ENCODE measurements around the gene ANO3.

The ANO3 gene

DNA sequence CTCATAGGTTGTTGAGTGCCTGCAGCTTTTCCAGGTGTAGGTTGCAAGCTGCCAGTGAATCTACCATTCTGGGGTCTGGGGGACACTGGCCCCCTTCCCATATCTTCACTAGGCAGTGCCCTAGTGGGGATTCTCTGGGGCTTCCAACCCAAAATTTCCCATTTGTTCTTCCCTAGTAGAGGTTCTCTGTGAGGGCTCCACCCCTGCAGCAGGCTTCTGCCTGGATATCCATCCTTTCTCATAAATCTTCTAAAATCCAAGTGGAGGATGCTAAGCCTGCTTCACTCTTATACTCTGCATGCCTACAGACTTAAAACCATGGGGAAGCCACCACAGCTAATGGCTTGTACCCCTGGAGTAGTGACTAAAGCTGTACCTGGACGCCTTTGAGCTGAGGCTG, 33.4 kb downstream of the ANO3 start:
- DNase-seq = no peak

- DNase-seq = no peak
Measured at GRCh38 chr11:26377619-26378018, 45.7 kb downstream of the ANO3 start.

DNA sequence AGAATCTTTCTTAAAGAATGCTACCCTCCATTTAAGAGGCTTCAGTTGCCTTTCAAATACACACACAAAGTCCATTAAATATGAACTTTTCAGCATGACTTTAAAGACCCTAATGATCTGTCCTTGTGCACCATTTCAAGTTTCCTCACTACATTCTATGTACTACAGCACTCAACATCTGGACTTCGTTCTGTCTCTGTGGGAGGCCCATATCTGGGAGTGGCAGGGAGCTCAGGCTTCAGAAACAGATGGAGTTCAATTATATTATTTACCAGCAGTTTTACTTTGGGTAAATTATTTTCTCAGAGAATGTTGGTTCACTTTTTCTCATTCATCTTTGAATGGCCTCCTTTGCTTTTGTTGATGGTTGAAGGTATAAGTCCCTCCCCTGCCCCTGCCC, 67.4 kb downstream of the ANO3 start:
- DNase-seq = no peak

DNA sequence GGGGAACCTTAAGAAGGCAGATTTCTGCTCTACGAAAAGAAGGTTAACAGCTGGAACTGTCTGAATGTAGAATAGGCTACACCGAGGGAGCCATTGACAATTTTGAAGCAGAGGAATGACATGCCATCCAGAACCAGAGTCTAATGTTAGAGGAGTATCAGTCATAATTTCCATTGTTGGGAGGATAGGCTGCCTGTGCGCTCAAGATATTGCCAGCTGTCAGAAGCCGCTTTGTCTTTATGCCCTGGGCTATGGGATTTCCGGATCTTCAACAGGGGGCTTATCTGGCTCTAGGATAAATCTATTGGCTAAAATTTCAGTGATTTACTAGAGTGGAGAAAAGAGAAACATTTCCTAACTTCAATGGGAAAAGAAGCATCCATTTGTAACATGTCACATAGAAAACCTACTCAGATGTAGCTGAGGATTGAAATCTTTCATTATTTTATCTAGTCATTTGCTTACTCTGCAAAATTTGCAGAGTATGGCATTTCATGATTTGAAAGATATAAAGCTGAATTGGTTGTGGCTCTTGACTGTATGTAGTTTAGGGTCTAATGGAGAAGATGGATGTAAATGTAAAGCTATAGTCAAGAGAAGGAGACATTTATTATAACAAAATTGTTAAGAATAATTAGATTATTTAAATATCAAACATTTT, 78.9 kb downstream of the ANO3 start:
- no peak for DNase-seq

- no peak for DNase-seq
Measured at GRCh38 chr11:26412955-26413354, 81.0 kb downstream of the ANO3 start.

DNA sequence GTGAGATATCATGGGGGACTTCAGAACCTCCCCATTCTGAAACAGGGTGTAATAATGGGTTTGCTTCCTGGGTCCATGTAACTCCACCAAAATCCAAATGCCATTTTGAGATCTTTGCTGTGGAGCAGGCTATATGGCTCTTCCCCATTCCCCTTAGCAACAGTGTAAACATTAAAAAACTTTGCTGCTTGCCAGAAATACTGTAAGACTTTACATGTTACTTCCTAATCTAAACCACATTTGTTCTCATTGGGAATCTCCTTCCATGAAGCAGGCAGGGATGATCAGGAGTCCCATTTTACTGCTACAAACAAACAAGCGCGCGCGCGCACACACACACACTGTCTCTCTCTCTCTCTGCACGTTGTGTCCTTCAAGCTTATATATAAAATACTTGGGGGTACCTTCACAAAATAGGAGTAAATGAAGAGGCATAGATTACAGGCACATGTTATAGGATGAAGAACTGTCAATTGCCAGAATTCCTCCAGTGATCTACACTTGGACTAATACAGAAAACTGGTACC, 86.5 kb downstream of the ANO3 start:
- no peak for DNase-seq

DNA sequence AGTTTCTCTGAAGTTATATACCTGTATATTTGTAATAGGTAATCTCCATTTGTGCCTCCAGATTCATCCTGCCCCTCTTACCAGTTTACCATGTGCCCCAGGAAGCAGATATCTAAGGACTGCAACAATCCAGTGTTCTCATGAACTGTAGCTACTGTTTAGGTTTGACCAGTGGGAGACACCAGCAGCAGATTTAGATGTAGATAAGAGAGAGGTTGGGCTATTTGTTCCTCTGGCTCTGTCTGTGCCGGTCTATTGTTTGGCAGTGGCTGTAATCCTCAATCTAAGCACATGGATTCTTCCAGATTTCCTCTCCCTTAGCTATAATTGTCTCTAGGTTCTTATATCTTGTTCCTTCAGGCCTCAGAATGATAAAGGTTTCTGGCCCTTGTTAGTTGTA, 88.4 kb downstream of the ANO3 start:
- no peak for DNase-seq

GRCh38 chr11:26424255-26424654, 92.3 kb downstream of the ANO3 start:
- DNase-seq = no peak

DNA sequence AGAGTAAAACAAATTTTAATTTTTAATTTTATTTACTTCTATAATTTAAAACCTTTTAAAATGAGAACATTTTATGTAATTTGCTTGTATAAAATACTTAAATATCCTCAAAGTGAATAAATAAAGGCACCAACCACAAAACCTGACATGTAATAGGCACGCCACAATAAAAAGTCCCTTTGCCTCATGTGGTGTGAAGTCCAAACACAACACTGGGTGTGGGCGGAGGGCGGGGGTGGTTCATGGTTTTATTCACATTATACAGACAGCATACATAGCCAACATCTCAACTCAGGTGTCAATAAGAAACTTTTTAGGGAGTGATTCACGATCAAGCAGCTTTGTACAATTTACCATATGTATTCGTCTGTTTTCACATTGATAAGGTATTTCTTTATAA, 107.9 kb downstream of the ANO3 start:
- DNase-seq = no peak

- no peak for DNase-seq
Measured at GRCh38 chr11:26442131-26442530, 110.2 kb downstream of the ANO3 start.

GRCh38 chr11:26443617-26444016, 111.7 kb downstream of the ANO3 start:
- DNase-seq = no peak

- no peak for DNase-seq
Measured at GRCh38 chr11:26457636-26458035, 125.7 kb downstream of the ANO3 start.

GRCh38 chr11:26465274-26465673, 133.3 kb downstream of the ANO3 start:
- no peak for DNase-seq

GRCh38 chr11:26467506-26467905, 135.6 kb downstream of the ANO3 start:
- DNase-seq = no peak

GRCh38 chr11:26470992-26471391, 139.1 kb downstream of the ANO3 start:
- DNase-seq = no peak

DNA sequence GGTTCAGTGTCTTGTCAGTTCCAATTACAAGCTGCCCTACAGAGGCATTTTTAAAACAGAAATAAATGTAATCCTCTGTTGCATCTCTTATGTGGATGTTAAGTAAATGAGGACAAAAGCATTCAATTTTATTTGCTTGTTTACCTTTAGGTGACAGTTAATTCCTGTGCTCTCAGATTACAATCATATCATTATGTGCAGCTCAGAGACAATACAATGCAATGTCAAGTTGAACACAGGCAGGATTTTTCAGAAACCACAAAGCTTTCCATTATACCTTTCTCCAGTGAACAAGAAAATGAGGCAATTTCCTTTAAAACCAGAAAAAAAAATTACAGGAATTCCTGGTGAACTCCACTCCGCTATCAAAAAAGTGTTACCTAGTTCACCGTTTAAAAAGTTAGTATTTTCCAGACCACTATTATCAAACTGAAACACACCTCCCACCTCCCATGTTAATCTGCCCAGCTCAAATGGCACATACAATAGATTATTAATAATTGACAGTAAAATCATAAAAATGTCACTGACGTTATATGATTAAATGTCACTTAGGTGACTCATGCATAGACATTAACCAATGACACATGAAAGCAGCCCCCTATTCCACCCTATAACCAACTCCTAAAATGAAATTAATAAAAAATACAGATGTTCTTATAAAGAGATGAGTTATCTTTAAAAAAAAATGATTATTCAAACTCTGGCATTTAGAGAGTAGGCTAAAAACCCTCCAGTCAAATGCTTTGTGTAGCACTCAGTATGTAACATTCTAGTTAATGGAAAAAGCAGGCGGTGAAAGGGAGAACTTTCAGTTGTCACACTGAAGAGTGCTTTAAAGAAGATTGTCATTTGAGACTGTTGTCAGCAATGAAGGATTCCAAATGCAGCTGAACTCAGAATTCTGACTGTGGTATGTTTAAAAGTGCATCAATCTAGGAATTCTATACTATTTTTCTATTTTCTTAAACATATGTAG, 141.6 kb downstream of the ANO3 start:
- no peak for DNase-seq

DNA sequence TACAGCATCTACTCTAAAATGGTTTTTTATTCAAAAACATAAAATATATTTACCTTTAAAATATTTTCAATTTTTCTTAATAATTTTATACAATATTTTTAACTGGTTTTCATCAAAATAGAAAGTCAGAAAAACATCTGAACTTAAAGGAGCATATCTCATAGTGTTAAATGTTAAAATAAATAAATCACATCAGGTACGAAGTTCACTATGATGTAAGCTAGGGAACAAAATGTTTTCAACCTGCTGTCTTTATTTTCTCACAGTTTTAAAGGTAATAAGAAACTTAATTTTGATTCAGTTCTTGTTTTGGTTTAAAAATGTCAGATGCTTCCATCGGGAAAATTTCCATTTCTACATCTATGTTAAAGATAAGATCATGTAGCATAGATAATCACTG, 142.5 kb downstream of the ANO3 start:
- no peak for DNase-seq

DNA sequence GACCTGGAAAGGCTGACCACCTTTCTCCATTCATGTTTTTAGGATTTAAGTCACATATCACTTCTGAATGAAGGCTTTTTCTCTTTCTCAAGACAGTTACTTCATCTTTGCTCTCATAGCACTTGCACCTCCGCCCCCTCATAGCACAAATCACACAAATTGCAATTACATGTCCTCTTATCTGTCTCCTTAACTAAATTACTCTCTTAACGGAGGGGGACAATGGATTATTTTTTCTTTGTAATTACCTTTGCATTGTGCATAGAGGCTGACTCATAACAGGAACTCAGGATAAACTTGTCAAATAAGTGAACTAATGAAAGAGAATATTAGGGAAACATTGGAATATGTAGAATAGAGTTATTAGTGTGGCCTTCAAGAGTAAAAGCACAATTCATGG, 145.5 kb downstream of the ANO3 start:
- no peak for DNase-seq

DNA sequence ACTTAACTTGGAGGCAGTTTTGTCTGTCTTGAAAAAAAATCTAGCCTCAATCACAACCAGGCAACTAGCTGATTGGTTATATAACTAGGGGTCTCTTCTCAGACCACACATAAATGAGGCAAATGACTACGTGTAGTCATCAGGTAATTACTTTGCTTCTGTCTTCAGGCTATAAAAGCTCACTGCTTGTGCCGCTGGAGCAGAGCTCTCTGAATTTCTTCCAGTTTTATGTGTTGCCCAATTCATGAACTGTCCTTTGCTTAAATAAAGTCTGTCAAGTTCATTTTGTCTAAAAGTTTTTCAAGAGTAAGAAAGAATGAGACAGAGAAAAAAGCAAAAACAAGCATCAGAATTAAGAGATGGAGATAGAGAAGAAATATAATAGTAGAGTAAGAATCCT, 146.8 kb downstream of the ANO3 start:
- no peak for DNase-seq

GRCh38 chr11:26480041-26480440, 148.1 kb downstream of the ANO3 start:
- DNase-seq = no peak

DNA sequence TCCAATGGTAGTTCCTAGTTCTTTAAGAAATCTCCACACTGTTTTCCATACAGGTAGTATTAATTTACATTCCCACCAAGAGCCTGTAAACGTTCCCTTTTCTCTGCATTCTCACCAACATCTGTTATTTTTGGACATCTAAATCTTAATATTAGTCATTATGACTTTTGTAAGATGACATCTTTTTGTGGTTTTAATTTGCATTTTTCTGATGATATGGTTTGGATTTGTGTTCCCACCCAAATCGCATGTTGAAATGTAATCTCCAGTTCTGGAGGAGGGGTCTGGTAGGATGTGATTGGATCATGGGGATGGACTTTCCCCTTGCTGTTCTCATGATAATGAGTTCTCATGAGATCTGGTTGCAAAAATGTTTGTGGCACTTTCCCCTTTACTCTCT, 151.2 kb downstream of the ANO3 start:
- no peak for DNase-seq

- no peak for DNase-seq
Measured at GRCh38 chr11:26490546-26490945, 158.6 kb downstream of the ANO3 start.

DNA sequence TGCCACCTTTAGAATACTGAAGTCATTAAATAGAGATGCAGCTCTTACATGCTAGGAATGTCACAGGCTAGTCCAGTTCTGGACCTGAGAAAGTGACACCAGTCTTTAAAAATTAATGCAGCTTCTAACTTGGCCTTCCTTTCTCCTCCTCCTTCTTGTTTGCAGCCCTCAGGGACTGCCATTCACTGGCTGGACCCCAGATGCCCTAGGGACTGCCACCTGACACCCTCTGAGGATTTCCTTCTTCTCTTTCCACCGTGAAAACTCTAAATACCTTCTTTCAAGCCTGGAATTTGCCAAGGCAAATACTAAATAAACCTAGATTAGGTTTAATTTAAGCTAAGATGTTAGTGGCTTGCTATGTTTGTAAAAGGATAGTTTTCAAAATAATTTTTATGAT, 161.7 kb downstream of the ANO3 start:
- no peak for DNase-seq

- DNase-seq = no peak
Measured at GRCh38 chr11:26507229-26507628, 175.3 kb downstream of the ANO3 start.
